Measurements from ENCODE around the gene RAVER2.
"Not testable (repeated sequence)": the region's sequence is repeated elsewhere in the genome, so short reads cannot be mapped to it uniquely, and the experiment has no call there.

The RAVER2 gene

DNA sequence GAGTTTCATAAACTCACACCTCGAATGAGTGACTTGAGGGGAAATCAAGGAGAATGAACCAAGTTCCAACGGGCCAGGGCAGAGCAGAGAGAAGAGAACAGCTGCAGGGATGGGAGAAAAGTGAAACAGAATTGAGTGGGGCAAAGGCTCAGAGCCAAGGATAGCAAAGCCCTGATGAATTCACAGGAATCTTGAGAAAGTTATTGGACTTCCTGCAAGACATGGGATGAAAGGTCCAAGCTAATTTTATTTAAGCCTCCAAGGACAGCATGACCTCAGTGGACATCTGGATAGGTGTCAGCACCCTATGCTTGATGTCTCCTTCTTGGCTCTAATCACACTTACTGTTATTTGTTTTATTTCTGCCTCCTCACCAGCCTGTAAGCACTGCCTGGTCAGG, 43.0 kb upstream of the RAVER2 start:
- H3K4me1 ChIP-seq (ENCODE audit: low read length): no peaks in the 10 kb centered on the region
- H3K4me3 ChIP-seq (ENCODE audit: low read length): no peak overlapping the region
- no peaks in the 10 kb centered on the region for H3K27me3 ChIP-seq (ENCODE audit: low read depth, low read length)
- H3K27ac ChIP-seq (ENCODE audit: low read length): no peak overlapping the region
- H3K9ac ChIP-seq (ENCODE audit: low read length): no peak overlapping the region
- H3K79me2 ChIP-seq (ENCODE audit: low read length): no peaks in the 10 kb centered on the region
- no peaks in the 10 kb centered on the region for H4K20me1 ChIP-seq (ENCODE audit: insufficient read depth, low read length)
- no peak overlapping the region for H2AFZ ChIP-seq (ENCODE audit: low read depth, low read length)
- H3K36me3 ChIP-seq (replicated peaks; ENCODE audit: low read depth, low read length): no peaks in the 10 kb centered on the region
- no peak overlapping the region for H3K4me2 ChIP-seq (ENCODE audit: low read length)
- no peaks in the 10 kb centered on the region for H3K9me3 ChIP-seq (ENCODE audit: insufficient read depth, low read length)
- TF ChIP-seq, protein P1, sequence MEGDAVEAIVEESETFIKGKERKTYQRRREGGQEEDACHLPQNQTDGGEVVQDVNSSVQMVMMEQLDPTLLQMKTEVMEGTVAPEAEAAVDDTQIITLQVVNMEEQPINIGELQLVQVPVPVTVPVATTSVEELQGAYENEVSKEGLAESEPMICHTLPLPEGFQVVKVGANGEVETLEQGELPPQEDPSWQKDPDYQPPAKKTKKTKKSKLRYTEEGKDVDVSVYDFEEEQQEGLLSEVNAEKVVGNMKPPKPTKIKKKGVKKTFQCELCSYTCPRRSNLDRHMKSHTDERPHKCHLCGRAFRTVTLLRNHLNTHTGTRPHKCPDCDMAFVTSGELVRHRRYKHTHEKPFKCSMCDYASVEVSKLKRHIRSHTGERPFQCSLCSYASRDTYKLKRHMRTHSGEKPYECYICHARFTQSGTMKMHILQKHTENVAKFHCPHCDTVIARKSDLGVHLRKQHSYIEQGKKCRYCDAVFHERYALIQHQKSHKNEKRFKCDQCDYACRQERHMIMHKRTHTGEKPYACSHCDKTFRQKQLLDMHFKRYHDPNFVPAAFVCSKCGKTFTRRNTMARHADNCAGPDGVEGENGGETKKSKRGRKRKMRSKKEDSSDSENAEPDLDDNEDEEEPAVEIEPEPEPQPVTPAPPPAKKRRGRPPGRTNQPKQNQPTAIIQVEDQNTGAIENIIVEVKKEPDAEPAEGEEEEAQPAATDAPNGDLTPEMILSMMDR (IDR thresholded peaks at IDR 0.05; ENCODE audit: low read depth, low read length): no peak
- TF ChIP-seq EZH2phosphoT487 (IDR thresholded peaks at IDR 0.05; ENCODE audit: low read depth): no peak

GRCh38 chr1:64702670-64703069, 42.2 kb upstream of the RAVER2 start:
- not testable (repeated sequence) for H3K4me2 ChIP-seq (ENCODE audit: low read length); H3K79me2 ChIP-seq (ENCODE audit: low read length); H3K4me1 ChIP-seq (ENCODE audit: low read length); H3K4me3 ChIP-seq (ENCODE audit: low read length); H3K27me3 ChIP-seq (ENCODE audit: low read depth, low read length); H3K9me3 ChIP-seq (ENCODE audit: insufficient read depth, low read length); H3K36me3 ChIP-seq (replicated peaks; ENCODE audit: low read depth, low read length); H3K9ac ChIP-seq (ENCODE audit: low read length); H4K20me1 ChIP-seq (ENCODE audit: insufficient read depth, low read length); H3K27ac ChIP-seq (ENCODE audit: low read length); H2AFZ ChIP-seq (ENCODE audit: low read depth, low read length)

DNA sequence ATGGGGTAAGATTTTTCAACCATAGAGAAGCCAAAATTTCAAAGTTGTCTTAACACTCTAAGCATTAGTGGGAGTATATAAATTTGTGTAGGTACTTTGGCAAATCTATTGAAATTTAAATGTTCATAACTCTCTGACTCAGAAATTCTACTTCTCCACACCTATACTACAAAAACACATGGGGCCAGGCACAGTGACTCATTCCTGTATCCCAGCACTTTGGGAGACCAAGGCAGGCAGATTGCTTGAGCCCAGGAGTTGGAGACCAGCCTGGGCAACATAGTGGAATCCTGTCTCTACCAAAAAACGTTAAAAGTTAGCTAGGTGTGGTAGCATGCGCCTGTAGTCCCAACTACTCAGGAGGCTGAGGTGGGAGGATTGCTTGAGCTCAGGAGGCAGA, 41.3 kb upstream of the RAVER2 start:
- Histone ChIP-seq H3K36me3 (replicated peaks; ENCODE audit: low read depth, low read length) (no peaks in the 10 kb centered on the region), H3K9ac (ENCODE audit: low read length) (no peak overlapping the region), H3K9me3 (ENCODE audit: insufficient read depth, low read length) (no peaks in the 10 kb centered on the region), H4K20me1 (ENCODE audit: insufficient read depth, low read length) (no peaks in the 10 kb centered on the region), H3K79me2 (ENCODE audit: low read length) (no peaks in the 10 kb centered on the region), H2AFZ (ENCODE audit: low read depth, low read length) (no peak overlapping the region), H3K27me3 (ENCODE audit: low read depth, low read length) (no peaks in the 10 kb centered on the region), H3K4me3 (ENCODE audit: low read length) (no peak overlapping the region), H3K27ac (ENCODE audit: low read length) (no peak overlapping the region), H3K4me2 (ENCODE audit: low read length) (no peak overlapping the region), H3K4me1 (ENCODE audit: low read length) (no peaks in the 10 kb centered on the region)
- TF ChIP-seq EZH2phosphoT487 (IDR thresholded peaks at IDR 0.05; ENCODE audit: low read depth): no peak
- TF ChIP-seq, protein P1 (IDR thresholded peaks at IDR 0.05; ENCODE audit: low read depth, low read length): no peak

GRCh38 chr1:64705591-64705990, 39.3 kb upstream of the RAVER2 start:
- Histone ChIP-seq H3K9me3 (ENCODE audit: insufficient read depth, low read length) (no peaks in the 10 kb centered on the region), H3K27me3 (ENCODE audit: low read depth, low read length) (no peaks in the 10 kb centered on the region), H3K4me2 (ENCODE audit: low read length) (no peak overlapping the region), H3K9ac (ENCODE audit: low read length) (no peak overlapping the region), H3K27ac (ENCODE audit: low read length) (no peak overlapping the region), H3K4me1 (ENCODE audit: low read length) (0 out of 2 replicates have a peak, but pooled peaks cover 3% of the 10 kb centered on the region), H3K4me3 (ENCODE audit: low read length) (no peak overlapping the region), H2AFZ (ENCODE audit: low read depth, low read length) (no peak overlapping the region), H3K36me3 (replicated peaks; ENCODE audit: low read depth, low read length) (no peaks in the 10 kb centered on the region), H4K20me1 (ENCODE audit: insufficient read depth, low read length) (no peaks in the 10 kb centered on the region), H3K79me2 (ENCODE audit: low read length) (no peaks in the 10 kb centered on the region)
- TF ChIP-seq, protein P1 (IDR thresholded peaks at IDR 0.05; ENCODE audit: low read depth, low read length): no peak
- TF ChIP-seq EZH2phosphoT487 (IDR thresholded peaks at IDR 0.05; ENCODE audit: low read depth): no peak

- no peak overlapping the region for H3K9ac ChIP-seq (ENCODE audit: low read length)
- no peak overlapping the region for H3K4me3 ChIP-seq (ENCODE audit: low read length)
- H2AFZ ChIP-seq (ENCODE audit: low read depth, low read length): no peak overlapping the region
- no peak overlapping the region for H3K4me2 ChIP-seq (ENCODE audit: low read length)
- H3K4me1 ChIP-seq (ENCODE audit: low read length): 0 out of 2 replicates have a peak, but pooled peaks cover 3% of the 10 kb centered on the region
- no peaks in the 10 kb centered on the region for H3K27me3 ChIP-seq (ENCODE audit: low read depth, low read length)
- TF ChIP-seq, protein P1 (IDR thresholded peaks at IDR 0.05; ENCODE audit: low read depth, low read length): no peak
- TF ChIP-seq EZH2phosphoT487 (IDR thresholded peaks at IDR 0.05; ENCODE audit: low read depth): no peak
- H3K36me3 ChIP-seq (replicated peaks; ENCODE audit: low read depth, low read length): no peaks in the 10 kb centered on the region
- H3K9me3 ChIP-seq (ENCODE audit: insufficient read depth, low read length): no peaks in the 10 kb centered on the region
- no peak overlapping the region for H3K27ac ChIP-seq (ENCODE audit: low read length)
- no peaks in the 10 kb centered on the region for H4K20me1 ChIP-seq (ENCODE audit: insufficient read depth, low read length)
- H3K79me2 ChIP-seq (ENCODE audit: low read length): no peaks in the 10 kb centered on the region
Measured at GRCh38 chr1:64711266-64711665, 33.6 kb upstream of the RAVER2 start.
